Left lobe of liver (tissue), 2 donors: Measurements from ENCODE around the gene CYP2J2. TPM values are rescaled to one million over a fixed set of nuclear protein-coding genes. Genes with fewer than 3 reads are reported as not detected.
A peak's percentile ranks its signal among the peaks of the same experiment; 100 is the strongest.
"Not testable (repeated sequence)": the region's sequence is repeated elsewhere in the genome, so short reads cannot be mapped to it uniquely, and the experiment has no call there.

Source experiments
- ATAC-seq: fragments of 200-7000 bp; cut with Tn5 transposase; one replicate; pipeline ENCODE4 v1.9.1; 2020; ENCODE audit warnings: mild to moderate bottlenecking, moderate library complexity
- DNase-seq: peaks from one replicate; pipeline ENCODE4 v3.0.0-alpha.2; 2020; ENCODE audit warnings: low spot score
- total RNA-seq: library from RNA; stranded (reverse); gene quantifications from one replicate; pipeline ENCODE4 v1.2.1, GENCODE V29; 2021
- donor health status: DM: no; HTN: no; CAD: no; lungs with moderate emphysema.
- donor health status: DM: no; HTN: yes; CAD: no.

CYP2J2 gene
- total RNA-seq, 1 donor from 2014 or later: 61.9 TPM

DNA sequence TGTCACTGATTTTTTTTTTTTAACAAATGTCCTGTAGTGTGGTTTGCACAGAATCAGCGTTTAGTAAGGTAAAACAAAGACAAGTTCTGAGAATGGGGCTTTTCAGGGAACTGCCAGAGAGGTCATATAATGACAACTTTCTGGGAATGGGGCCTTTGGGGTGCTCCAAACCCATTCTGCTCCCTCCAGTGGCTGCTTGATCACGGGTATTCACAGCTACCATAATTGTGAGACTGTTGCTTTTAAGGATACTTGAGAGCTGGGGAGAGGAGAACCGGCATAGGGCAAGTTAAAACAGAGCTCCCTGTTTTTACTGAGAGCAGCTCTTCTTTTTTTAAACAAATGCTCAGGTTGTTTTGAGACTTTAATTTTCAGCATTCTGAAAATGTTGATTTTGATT, 48.2 kb downstream of the CYP2J2 start:
- no peak for ATAC-seq
- no peak for DNase-seq

GRCh38 chr1:59877108-59877682, 49.4 kb downstream of the CYP2J2 start:
- DNase-seq (no peak), ATAC-seq (no peak)

- DNase-seq (no peak), ATAC-seq (no peak)
These were observed 54.8 kb downstream of the CYP2J2 start for GRCh38 chr1:59871746-59872145.

DNA sequence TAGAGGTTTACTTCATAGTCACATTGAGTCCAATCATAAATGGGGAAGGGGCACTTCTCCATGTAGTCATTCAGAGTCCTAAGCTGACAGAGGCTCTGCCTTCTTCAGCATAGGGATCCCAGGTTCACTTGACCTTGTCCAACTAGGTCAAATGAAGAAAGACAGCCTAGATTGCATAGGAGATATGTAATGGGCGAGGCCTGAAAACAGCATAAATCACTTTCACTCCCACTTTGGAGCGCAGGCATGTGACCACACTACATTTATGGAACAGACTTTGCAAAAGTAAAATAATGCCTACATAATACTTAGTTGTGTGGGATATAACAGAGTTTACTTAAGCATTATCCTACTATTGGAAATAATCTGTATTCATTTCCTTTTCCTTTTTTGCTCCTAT, 60.1 kb downstream of the CYP2J2 start:
- no peak for DNase-seq
- ATAC-seq: no peak

GRCh38 chr1:59857679-59858354, 68.8 kb downstream of the CYP2J2 start:
- no peak for DNase-seq

GRCh38 chr1:59856725-59857338, 69.7 kb downstream of the CYP2J2 start:
- peak; percentile 93 for ATAC-seq
- peak; percentile 71 for DNase-seq

More at GRCh38 chr1:59857679-59858354, 68.8 kb downstream of the CYP2J2 start:
- no peak for ATAC-seq

DNA sequence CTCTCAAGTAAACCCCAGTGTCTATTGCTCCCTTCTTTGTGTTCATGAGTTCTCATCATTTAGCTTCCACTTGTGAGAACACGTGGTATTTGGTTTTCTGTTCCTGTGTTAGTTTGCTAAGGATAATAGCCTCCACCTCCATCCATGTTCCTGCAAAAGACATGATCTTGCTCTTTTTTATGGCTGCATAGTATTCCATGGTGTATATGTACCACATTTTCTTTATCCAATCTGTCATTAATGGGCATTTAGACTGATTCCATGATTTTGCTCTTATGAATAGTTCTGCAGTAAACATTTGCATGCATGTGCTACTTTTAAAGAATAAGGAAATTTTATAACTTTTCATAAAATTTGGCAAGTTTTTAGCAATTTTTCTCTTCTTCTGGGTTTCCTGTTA, 71.3 kb downstream of the CYP2J2 start:
- DNase-seq, ATAC-seq: not testable (repeated sequence)

GRCh38 chr1:59852117-59852516, 74.5 kb downstream of the CYP2J2 start:
- DNase-seq: no peak
- ATAC-seq: peak; percentile 51

DNA sequence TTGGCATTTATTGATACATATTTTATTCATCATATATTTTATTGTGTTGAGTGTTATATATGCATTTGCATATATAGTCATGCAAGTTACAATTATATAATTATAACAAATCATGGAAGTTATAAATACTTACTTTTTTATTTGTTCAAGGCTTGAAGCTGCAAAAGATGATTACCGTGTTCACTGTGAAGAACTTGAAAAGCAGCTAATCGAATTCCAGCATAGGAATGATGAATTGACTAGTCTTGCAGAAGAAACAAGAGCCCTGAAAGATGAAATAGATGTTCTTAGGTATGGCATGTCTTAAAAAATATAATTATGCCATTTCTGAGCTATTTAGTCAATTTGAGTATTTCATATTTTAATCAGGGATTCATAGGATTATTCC, 79.7 kb downstream of the CYP2J2 start:
- no peak for DNase-seq
- no peak for ATAC-seq

- ATAC-seq (no peak), DNase-seq (no peak)
These were observed 80.2 kb downstream of the CYP2J2 start for GRCh38 chr1:59846209-59846894.

- DNase-seq (no peak), ATAC-seq (no peak)
These were observed 81.5 kb downstream of the CYP2J2 start for GRCh38 chr1:59845091-59845490.

Other genes starting within 250 kb of the CYP2J2 start
- gene HOOK1, start 111.8 kb downstream of the CYP2J2 start, total RNA-seq: 29.5 TPM
- gene C1orf87, start 147.0 kb upstream of the CYP2J2 start, total RNA-seq: not detected